K562 (cell line): Measurements from ENCODE around the gene KLHDC7B. TPM values are rescaled to one million over a fixed set of nuclear protein-coding genes. Genes with fewer than 3 reads are reported as not detected.

Experiments used
- ATAC-seq: fragments of 200-7000 bp; cut with Tn5 transposase; 3 replicates; pipeline ENCODE4 v1.9.1; 2020; ENCODE audit warnings: moderate library complexity
- BruUV-seq: library from RNA; stranded (reverse); fragments of 400-500 nt; replicated peaks from 2 replicates; lab custom pipeline; 2021; lab: Mats Ljungman, UMichigan
- CTCF ChIA-PET: fragments of 300-600 bp; formaldehyde crosslinking; extraction: SDS; loops from one replicate; lab custom pipeline; 2021; ENCODE audit warnings: low intra/inter-chr PET ratio; lab: Yijun Ruan, JAX
- POLR2A ChIA-PET: fragments of 300-600, 350-650 bp; sonication (Branson Sonifier 250); formaldehyde crosslinking; extraction: SDS; loops from one replicate; lab custom pipeline; 2021; ENCODE audit warnings: antibody characterized with exemption, inconsistent platforms; lab: Yijun Ruan, JAX
- DNase-seq, 4 experiments: peaks; one replicate each; pipeline versions ENCODE4 v3.0.0 to v3.0.0-alpha.2; 2011 to 2018; ENCODE audit warnings: low spot score in 3 of 4, mixed read lengths in 3 of 4; ENCODE audit errors: extremely low read depth in 1 of 4
- FAIRE-seq: peaks from 2 replicates; lab custom pipeline; 2011; peaks lifted over from hg19 to GRCh38; lab: Jason Lieb, UNC
- H2AFZ ChIP-seq: 2 replicates; pipeline ENCODE4 v1.6.0; 2011; ENCODE audit warnings: low read depth, low read length, control low read depth, inconsistent platforms
- H3K27ac ChIP-seq: fragments of 200-600 bp; 3 replicates; pipeline ENCODE4 v1.8.0; 2011; ENCODE audit warnings: low read depth, mild to moderate bottlenecking, control low read depth, inconsistent platforms, low read length, moderate library complexity, mixed read lengths; ENCODE audit errors: extremely low read depth
- H3K27me3 ChIP-seq, 2 experiments: fragments of 300-600 bp in 1 of 2; 2 replicates in 1 of 2; 3 replicates in 1 of 2; pipeline versions ENCODE4 v1.6.0 to v1.8.0; 2011; ENCODE audit warnings: inconsistent platforms in 2 of 2, low read length in 2 of 2, mild to moderate bottlenecking in 1 of 2, mixed read lengths in 1 of 2, moderate library complexity in 1 of 2; ENCODE audit not compliant: control insufficient read depth in 2 of 2, insufficient read depth in 2 of 2
- H3K36me3 ChIP-seq: fragments of 300-600 bp; 3 replicates; pipeline ENCODE4 v1.8.0; 2011; ENCODE audit warnings: mild to moderate bottlenecking, low read length, inconsistent platforms; ENCODE audit not compliant: control insufficient read depth, insufficient read depth
- H3K4me1 ChIP-seq, 2 experiments: fragments of 200-600 bp in 1 of 2; replicated peaks in 1 of 2; 2 replicates in 1 of 2; 3 replicates in 1 of 2; pipeline versions ENCODE4 v1.5.1 to v1.8.0; 2011; ENCODE audit warnings: inconsistent platforms in 2 of 2, low read length in 2 of 2, mild to moderate bottlenecking in 1 of 2, mixed read lengths in 1 of 2, moderate library complexity in 1 of 2; ENCODE audit not compliant: control insufficient read depth in 2 of 2, insufficient read depth in 2 of 2
- H3K4me2 ChIP-seq: 2 replicates; pipeline ENCODE4 v1.6.1; 2011; ENCODE audit warnings: low read length, control low read depth, inconsistent platforms, mixed read lengths; ENCODE audit not compliant: insufficient read depth
- H3K4me3 ChIP-seq: fragments of 200-600 bp; sonication (generic), shearing (Covaris generic); 2 replicates; pipeline ENCODE4 v1.5.1; 2016; ENCODE audit warnings: control low read depth, inconsistent platforms
- H3K79me2 ChIP-seq: fragments of 200-600 bp; 3 replicates; pipeline ENCODE4 v1.8.0; 2011; ENCODE audit warnings: low read length, inconsistent platforms; ENCODE audit not compliant: control insufficient read depth, insufficient read depth
- H3K9ac ChIP-seq, 2 experiments: 2 replicates each; pipeline versions ENCODE4 v1.6.0 to v1.6.1; 2011; ENCODE audit warnings: low read depth in 2 of 2, low read length in 2 of 2, control low read depth in 1 of 2, inconsistent platforms in 1 of 2, mild to moderate bottlenecking in 1 of 2, mixed read lengths in 1 of 2; ENCODE audit not compliant: insufficient read depth in 1 of 2
- H3K9me1 ChIP-seq: one replicate; pipeline ENCODE4 v1.6.0; 2011; ENCODE audit warnings: inconsistent platforms, mild to moderate bottlenecking, low read length, moderate library complexity; ENCODE audit not compliant: control insufficient read depth, insufficient read depth
- H3K9me3 ChIP-seq: replicated peaks from 2 replicates; pipeline ENCODE4 v1.5.1; 2011; ENCODE audit warnings: low read depth, low read length, inconsistent platforms; ENCODE audit not compliant: control insufficient read depth, insufficient read depth
- H4K20me1 ChIP-seq: replicated peaks from 2 replicates; pipeline ENCODE4 v1.6.1; 2011; ENCODE audit warnings: low read length, inconsistent platforms, mixed read lengths; ENCODE audit not compliant: control insufficient read depth, insufficient read depth
- ATF3 ChIP-seq, 2 experiments: fragments of 450-650 bp in 1 of 2; sonication (generic) in 1 of 2; formaldehyde crosslinking in 1 of 2; IDR thresholded peaks in 1 of 2; conservative IDR thresholded peaks in 1 of 2; 2 replicates each; pipeline versions ENCODE4 v1.6.1 to v1.8.1; 2016 to 2023; ENCODE audit warnings: mild to moderate bottlenecking in 2 of 2, moderate library complexity in 2 of 2, inconsistent platforms in 1 of 2, missing genetic modification reagents in 1 of 2
- BACH1 ChIP-seq: fragments of 200-800 bp; sonication (Bioruptor generic); IDR thresholded peaks from 2 replicates; pipeline ENCODE4 v1.6.1; 2016; ENCODE audit warnings: missing genetic modification characterization, missing compliant biosample characterization
- BRF1 ChIP-seq: IDR thresholded peaks from 3 replicates; pipeline ENCODE4 v1.6.1; 2011; ENCODE audit warnings: borderline replicate concordance, mild to moderate bottlenecking; ENCODE audit not compliant: insufficient read length; ENCODE audit errors: extremely low read depth
- HEY1 ChIP-seq: fragments of 250-450 bp; sonication (Bioruptor Pico); IDR thresholded peaks from 2 replicates; pipeline ENCODE4 v1.5.0; 2020; ENCODE audit warnings: mild to moderate bottlenecking, moderate library complexity, borderline replicate concordance
- HMGN3 ChIP-seq: IDR thresholded peaks from 2 replicates; pipeline ENCODE4 v1.6.1; 2011; ENCODE audit warnings: borderline replicate concordance, low read depth, mild to moderate bottlenecking, mixed read lengths, low read length; ENCODE audit not compliant: insufficient read length; ENCODE audit errors: extremely low read depth
- HNRNPLL ChIP-seq: fragments of 200-400 bp; formaldehyde crosslinking; IDR thresholded peaks from 2 replicates; pipeline ENCODE4 v1.6.1; 2017; ENCODE audit warnings: low read length, low read depth, mild to moderate bottlenecking; ENCODE audit not compliant: poor library complexity, severe bottlenecking
- HOMEZ ChIP-seq: fragments of 250-450 bp; sonication (Bioruptor Pico); IDR thresholded peaks from 2 replicates; pipeline ENCODE4 v1.4.0; 2020; ENCODE audit warnings: mild to moderate bottlenecking, moderate library complexity
- KAT8 ChIP-seq: fragments of 450-650 bp; IDR thresholded peaks from 2 replicates; pipeline ENCODE4 v1.6.1; 2016; ENCODE audit warnings: low read depth, mild to moderate bottlenecking
- RUNX1 ChIP-seq: sonication (generic); IDR thresholded peaks from 2 replicates; pipeline ENCODE4 v1.6.1; 2016; ENCODE audit warnings: antibody characterized with exemption, low read depth
- TCF3 ChIP-seq: sonication (generic); formaldehyde crosslinking; IDR thresholded peaks from 2 replicates; pipeline ENCODE4 v1.4.0; 2020; ENCODE audit warnings: mild to moderate bottlenecking, missing genetic modification reagents
- ZBTB49 ChIP-seq: sonication (generic); formaldehyde crosslinking; IDR thresholded peaks from 2 replicates; pipeline ENCODE4 v1.8.0; 2022; ENCODE audit warnings: missing genetic modification reagents, mild to moderate bottlenecking, borderline replicate concordance
- ZNF212 ChIP-seq: fragments of 450-650 bp; formaldehyde crosslinking; IDR thresholded peaks from 2 replicates; pipeline ENCODE4 v1.4.0; 2020; ENCODE audit warnings: mild to moderate bottlenecking
- ZNF23 ChIP-seq: fragments of 250-450 bp; sonication (Bioruptor Pico); IDR thresholded peaks from 2 replicates; pipeline ENCODE4 v1.4.0; 2020; ENCODE audit warnings: mild to moderate bottlenecking
- ZZZ3 ChIP-seq: fragments of 450-650 bp; IDR thresholded peaks from 2 replicates; pipeline ENCODE4 v1.6.1; 2016; ENCODE audit warnings: antibody characterized with exemption, mild to moderate bottlenecking, moderate library complexity
- WGBS: fragments of 100-300 bp; shearing (Covaris generic); methylation state at CpG from one replicate; pipeline ENCODE4 v1.1.6; 2016; ENCODE audit warnings: low coverage, mixed read lengths; ENCODE audit not compliant: insufficient coverage; ENCODE audit errors: missing lambda C conversion rate; 5-methylcytosine and 5-hydroxymethylcytosine counted together
- in situ Hi-C: fragments of 300-500 bp; cut with MboI; formaldehyde crosslinking; loops from 4 replicates; pipeline ENCODE4 v1.15.0; 2018; ENCODE audit warnings: inconsistent platforms, mixed read lengths
- intact Hi-C: fragments of 100-400 bp; cut with micrococcal nuclease; formaldehyde crosslinking; loops from 2 replicates; pipeline ENCODE4 v1.14.2; 2022
- polyA plus RNA-seq, 8 experiments: library from polyadenylated mRNA; depleted of rRNA in 4 of 8; stranded (reverse) in 5 of 8; unstranded in 3 of 8; fragments of >200 nt; fragmentation: Nextera tagmentation in 2 of 8; fragmentation: Illumina TruSeq in 1 of 8; extraction: Ambion mirVana in 2 of 8; extraction: Trizol in 1 of 8; gene quantifications; 2 replicates each; pipeline versions ENCODE4 v1.2.1 to v1.2.3, GENCODE V29; 2011 to 2014; ENCODE audit warnings: inconsistent platforms in 1 of 8, missing spikeins in 1 of 8
- total RNA-seq, 7 experiments: library from RNA; depleted of rRNA in 6 of 7; stranded (reverse); fragments of >200 nt in 6 of 7; fragmentation: Illumina TruSeq in 2 of 7; extraction: Trizol in 2 of 7; gene quantifications; 2 replicates each; pipeline versions ENCODE4 v1.2.1 to v1.2.3, GENCODE V29; 2011 to 2021; ENCODE audit warnings: low replicate concordance in 1 of 7
- TF ChIP-seq, protein P1 (sequence below): fragments of 450-650 bp; IDR thresholded peaks from 2 replicates; pipeline ENCODE4 v1.6.1; 2016; ENCODE audit warnings: low read depth, mild to moderate bottlenecking, moderate library complexity

Gene KLHDC7B
- total and polyA plus RNA-seq, 9 of the 15 experiments (the other 6 are each of a cell fraction or from before 2014, with no cell fraction given): 0.04 to 0.22 (median 0.05) TPM; not detected in 4

- peaks cover 0 to 27% of the 10 kb centered on the region in 2 experiments; a peak in 3 of 5 replicates for H3K4me1 ChIP-seq
- no peaks in the 10 kb centered on the region for H3K27me3 ChIP-seq
- intact Hi-C loops: no loop called here
- peaks cover 24% of the 10 kb centered on the region for H3K79me2 ChIP-seq
- H2AFZ ChIP-seq: no peak overlapping the region
- no peak overlapping the region for H3K27ac ChIP-seq
- FAIRE-seq: no peak
- DNase-seq: no peak
- in situ Hi-C loops: no loop called here
- H3K9me3 ChIP-seq: 0 out of 2 replicates have a peak, but pooled peaks cover 1% of the 10 kb centered on the region
- no peak overlapping the region for H3K4me2 ChIP-seq
- BruUV-seq: no TSS peak
- no peak overlapping the region for H3K9ac ChIP-seq
- ChIA-PET CTCF (no interaction called here), POLR2A (interaction anchor here (1.2 kb wide), 1 partner anchor 34 kb away, joined by 4 read pairs; no protein-coding TSS in a partner anchor)
- WGBS: 94% methylated on average over 12 of the region's 44 CpGs
- H3K9me1 ChIP-seq: no peaks in the 10 kb centered on the region
- no peak overlapping the region for H3K4me3 ChIP-seq
- ATAC-seq: no peak
- no peaks in the 10 kb centered on the region for H4K20me1 ChIP-seq
- TF ChIP-seq RUNX1 (no peak), ZBTB49 (no peak), HNRNPLL (no peak), ZNF212 (CRISPR knock-in tag) (no peak), BACH1 (tag) (no peak), KAT8 (no peak), HOMEZ (CRISPR knock-in tag) (no peak), TCF3 (no peak), HMGN3 (no peak), ATF3 (IDR thresholded peaks at IDR 0.05) (no peak), ATF3 (CRISPR knock-in tag; conservative IDR thresholded peaks at IDR 0.05) (no peak), ZZZ3 (no peak), HEY1 (CRISPR knock-in tag) (no peak), ZNF23 (CRISPR knock-in tag) (no peak), BRF1 (no peak)
- TF ChIP-seq, protein P1, sequence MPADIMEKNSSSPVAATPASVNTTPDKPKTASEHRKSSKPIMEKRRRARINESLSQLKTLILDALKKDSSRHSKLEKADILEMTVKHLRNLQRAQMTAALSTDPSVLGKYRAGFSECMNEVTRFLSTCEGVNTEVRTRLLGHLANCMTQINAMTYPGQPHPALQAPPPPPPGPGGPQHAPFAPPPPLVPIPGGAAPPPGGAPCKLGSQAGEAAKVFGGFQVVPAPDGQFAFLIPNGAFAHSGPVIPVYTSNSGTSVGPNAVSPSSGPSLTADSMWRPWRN: no peak
- H3K36me3 ChIP-seq: peaks cover 22% of the 10 kb centered on the region; the same call in 1 of the 3 replicates
Measured at GRCh38 chr22:50504369-50505211, 41.1 kb upstream of the KLHDC7B start.
